HG03196 (cell line): Measurements from ENCODE around the gene RPLP2.
A peak's percentile ranks its signal among the peaks of the same experiment; 100 is the strongest.

ENCODE experiments used
- ATAC-seq: cut with Tn5 transposase; IDR thresholded peaks from one replicate; pipeline ENCODE4 v1.9.1; 2021; ENCODE audit not compliant: unreplicated experiment

The RPLP2 gene

GRCh38 chr11:773425-773824, 36.3 kb upstream of the RPLP2 start:
- no peak for ATAC-seq

GRCh38 chr11:773830-774229, 35.9 kb upstream of the RPLP2 start:
- no peak for ATAC-seq

- ATAC-seq, result no peak
Measured at GRCh38 chr11:774873-775592, 34.7 kb upstream of the RPLP2 start.

- no peak for ATAC-seq
Measured at GRCh38 chr11:776263-776560, 33.6 kb upstream of the RPLP2 start.

GRCh38 chr11:776561-777287, 33.0 kb upstream of the RPLP2 start:
- peak; percentile 21 for ATAC-seq

GRCh38 chr11:777288-778255, 32.2 kb upstream of the RPLP2 start, which contains the start of gene GATD1:
GATD1 (minus strand) TSS chr11:777487; CDS start chr11:777462, 25 bp downstream.
- ATAC-seq, result peak; percentile 71

- ATAC-seq, result no peak
Measured at GRCh38 chr11:778976-779954, 30.5 kb upstream of the RPLP2 start.

GRCh38 chr11:779955-780532, 29.7 kb upstream of the RPLP2 start:
- ATAC-seq, result no peak

- ATAC-seq, result no peak
Measured at GRCh38 chr11:782264-783174, 27.2 kb upstream of the RPLP2 start.

- ATAC-seq, result no peak
Measured at GRCh38 chr11:783581-784015, 26.2 kb upstream of the RPLP2 start.

GRCh38 chr11:786235-787083, 23.3 kb upstream of the RPLP2 start:
- no peak for ATAC-seq

- ATAC-seq, result no peak
Measured at GRCh38 chr11:787084-787675, 22.6 kb upstream of the RPLP2 start.

- ATAC-seq, result no peak
Measured at GRCh38 chr11:788009-788640, 21.6 kb upstream of the RPLP2 start.

GRCh38 chr11:788953-789940, 20.5 kb upstream of the RPLP2 start:
- ATAC-seq, result no peak

GRCh38 chr11:789943-790342, 19.8 kb upstream of the RPLP2 start, which contains the start of gene CEND1:
CEND1 (minus strand) TSS chr11:790090; CDS start chr11:788576, 1,514 bp downstream.
- ATAC-seq, result no peak
